Astrocyte of the cerebellum (primary cell): Measurements from ENCODE around the gene DMC1.
"Not testable (repeated sequence)": the region's sequence is repeated elsewhere in the genome, so short reads cannot be mapped to it uniquely, and the experiment has no call there.

Experiments used
- DNase-seq: peaks from one replicate; pipeline ENCODE4 v3.0.0-alpha.2; 2011; ENCODE audit warnings: low read depth
- H3K4me3 ChIP-seq: 2 replicates; pipeline ENCODE4 v1.5.1; 2011; ENCODE audit warnings: mild to moderate bottlenecking, low read depth, low read length, moderate library complexity
- in situ Hi-C: cut with HindIII; loops from 2 replicates; pipeline ENCODE4 v1.10.0; 2017; ENCODE audit warnings: low sequenced_read_pairs
- TF ChIP-seq, protein P1 (sequence below): IDR thresholded peaks from 2 replicates; pipeline ENCODE4 v1.5.1; 2012; ENCODE audit warnings: low read length, low read depth, moderate library complexity, mild to moderate bottlenecking; ENCODE audit errors: missing control alignments

The DMC1 gene, protein sequence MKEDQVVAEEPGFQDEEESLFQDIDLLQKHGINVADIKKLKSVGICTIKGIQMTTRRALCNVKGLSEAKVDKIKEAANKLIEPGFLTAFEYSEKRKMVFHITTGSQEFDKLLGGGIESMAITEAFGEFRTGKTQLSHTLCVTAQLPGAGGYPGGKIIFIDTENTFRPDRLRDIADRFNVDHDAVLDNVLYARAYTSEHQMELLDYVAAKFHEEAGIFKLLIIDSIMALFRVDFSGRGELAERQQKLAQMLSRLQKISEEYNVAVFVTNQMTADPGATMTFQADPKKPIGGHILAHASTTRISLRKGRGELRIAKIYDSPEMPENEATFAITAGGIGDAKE

DNA sequence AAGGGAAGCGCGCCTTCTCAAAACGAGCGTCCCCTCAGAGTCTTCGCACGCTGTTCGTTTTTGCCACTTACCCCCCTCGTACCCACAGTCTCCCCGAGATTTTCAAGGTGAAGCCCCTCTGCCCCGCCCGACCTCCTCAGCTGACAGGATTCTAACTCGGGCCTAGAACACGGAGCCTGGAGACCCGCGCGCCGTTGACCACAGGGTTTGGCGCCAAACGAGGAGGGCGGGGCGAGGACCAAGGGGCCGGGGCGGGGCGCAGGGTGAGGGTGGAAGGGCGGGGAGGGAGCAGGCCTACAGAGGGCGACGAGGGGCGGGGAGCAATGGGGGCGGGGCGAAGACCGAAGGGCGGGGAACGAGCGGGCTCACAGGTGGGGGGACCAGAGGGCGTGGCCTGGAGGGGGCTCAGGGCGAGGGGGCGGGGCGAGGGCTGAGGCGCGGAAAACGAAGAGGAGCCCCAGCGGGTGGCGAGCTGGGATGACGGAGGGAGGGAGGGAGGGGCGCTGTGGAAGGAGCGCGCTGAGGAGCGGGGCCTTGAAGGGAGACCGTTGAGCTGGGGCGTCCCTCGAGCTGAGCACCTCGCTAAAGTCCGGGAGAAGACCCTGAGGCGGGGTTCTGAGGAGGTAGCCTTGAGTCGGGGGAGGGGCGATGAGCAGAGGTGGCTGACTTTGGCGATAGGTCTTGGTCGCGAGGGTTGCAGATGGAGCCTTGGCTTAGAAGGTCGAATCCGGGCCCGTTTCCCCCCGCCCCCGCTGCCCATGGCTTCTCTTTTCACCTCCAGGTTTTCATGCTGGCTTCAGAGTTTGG is at the start of gene DMC1:
Gene DMC1 (minus strand): TSS at position 212 of the 807 bp plus-strand sequence. CDS start 1,927 bp downstream, outside the sequence.
- TF ChIP-seq, protein P1, sequence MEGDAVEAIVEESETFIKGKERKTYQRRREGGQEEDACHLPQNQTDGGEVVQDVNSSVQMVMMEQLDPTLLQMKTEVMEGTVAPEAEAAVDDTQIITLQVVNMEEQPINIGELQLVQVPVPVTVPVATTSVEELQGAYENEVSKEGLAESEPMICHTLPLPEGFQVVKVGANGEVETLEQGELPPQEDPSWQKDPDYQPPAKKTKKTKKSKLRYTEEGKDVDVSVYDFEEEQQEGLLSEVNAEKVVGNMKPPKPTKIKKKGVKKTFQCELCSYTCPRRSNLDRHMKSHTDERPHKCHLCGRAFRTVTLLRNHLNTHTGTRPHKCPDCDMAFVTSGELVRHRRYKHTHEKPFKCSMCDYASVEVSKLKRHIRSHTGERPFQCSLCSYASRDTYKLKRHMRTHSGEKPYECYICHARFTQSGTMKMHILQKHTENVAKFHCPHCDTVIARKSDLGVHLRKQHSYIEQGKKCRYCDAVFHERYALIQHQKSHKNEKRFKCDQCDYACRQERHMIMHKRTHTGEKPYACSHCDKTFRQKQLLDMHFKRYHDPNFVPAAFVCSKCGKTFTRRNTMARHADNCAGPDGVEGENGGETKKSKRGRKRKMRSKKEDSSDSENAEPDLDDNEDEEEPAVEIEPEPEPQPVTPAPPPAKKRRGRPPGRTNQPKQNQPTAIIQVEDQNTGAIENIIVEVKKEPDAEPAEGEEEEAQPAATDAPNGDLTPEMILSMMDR: no peak
- in situ Hi-C loops: no loop called here
- peak; percentile 70 for DNase-seq
- peak within 1 kb of the TSS; percentile 54 for H3K4me3 ChIP-seq

DNA sequence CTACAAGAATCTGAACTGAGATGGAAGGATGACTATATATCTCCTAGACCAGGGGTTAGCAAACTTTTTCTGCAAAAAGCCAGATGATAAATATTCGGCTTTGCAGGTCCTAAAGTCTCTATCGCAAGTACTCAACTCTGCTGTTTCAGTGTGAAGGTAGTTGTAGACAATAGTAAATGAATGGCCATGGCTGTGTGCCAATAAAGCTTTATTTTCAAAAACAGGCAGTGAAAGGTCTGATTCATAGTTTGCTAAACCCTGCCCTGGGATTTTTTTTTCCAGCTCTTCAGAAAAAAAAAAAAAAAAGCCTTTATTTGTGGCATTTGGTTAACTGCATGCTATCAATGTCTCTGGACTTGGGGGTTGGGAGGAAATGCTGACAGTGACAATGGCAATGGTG is 48.7 kb upstream of the DMC1 start:
- in situ Hi-C loops: no loop called here

DNA sequence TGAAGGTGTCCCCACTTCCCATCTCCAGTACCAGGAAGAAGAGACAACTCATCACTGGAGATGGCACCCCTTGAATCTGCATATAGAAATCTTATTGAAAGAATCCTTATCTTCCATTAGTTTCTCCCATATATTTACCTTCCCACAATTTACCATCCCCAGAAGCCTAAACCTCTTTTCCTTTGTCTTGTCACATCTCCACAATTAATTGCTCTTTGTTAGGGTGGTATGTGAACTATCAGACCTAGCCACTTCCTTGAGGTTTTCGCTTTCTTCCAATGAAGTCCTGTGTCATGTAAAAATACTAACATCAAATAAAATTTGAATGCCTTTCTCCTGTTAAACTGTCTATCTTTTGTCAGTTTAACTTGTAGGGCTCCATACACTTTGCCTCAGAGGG is 48.3 kb upstream of the DMC1 start:
- no peak overlapping the region for H3K4me3 ChIP-seq
- TF ChIP-seq, protein P1: no peak
- in situ Hi-C loops: no loop called here
- no peak for DNase-seq

More for the DNA sequence above, 48.7 kb upstream of the DMC1 start:
- H3K4me3 ChIP-seq: no peak overlapping the region
- TF ChIP-seq, protein P1: no peak
- no peak for DNase-seq

DNA sequence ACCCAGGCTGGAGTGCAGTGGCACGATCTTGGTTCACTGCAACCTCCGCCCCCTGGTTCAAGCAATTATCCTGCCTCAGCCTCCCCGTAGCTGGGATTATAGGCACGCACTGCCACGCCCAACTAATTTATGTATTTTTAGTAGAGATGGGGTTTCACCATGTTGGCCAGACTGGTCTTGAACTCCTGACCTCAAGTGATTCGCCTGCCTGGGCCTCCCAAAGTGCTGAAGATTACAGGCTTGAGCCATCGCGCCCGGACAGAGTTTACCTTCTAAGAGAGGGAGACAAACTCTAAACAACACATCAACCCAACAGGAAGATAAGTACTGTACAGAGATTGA is 45.1 kb upstream of the DMC1 start:
- in situ Hi-C loops, DNase-seq, H3K4me3 ChIP-seq: not testable (repeated sequence)

DNA sequence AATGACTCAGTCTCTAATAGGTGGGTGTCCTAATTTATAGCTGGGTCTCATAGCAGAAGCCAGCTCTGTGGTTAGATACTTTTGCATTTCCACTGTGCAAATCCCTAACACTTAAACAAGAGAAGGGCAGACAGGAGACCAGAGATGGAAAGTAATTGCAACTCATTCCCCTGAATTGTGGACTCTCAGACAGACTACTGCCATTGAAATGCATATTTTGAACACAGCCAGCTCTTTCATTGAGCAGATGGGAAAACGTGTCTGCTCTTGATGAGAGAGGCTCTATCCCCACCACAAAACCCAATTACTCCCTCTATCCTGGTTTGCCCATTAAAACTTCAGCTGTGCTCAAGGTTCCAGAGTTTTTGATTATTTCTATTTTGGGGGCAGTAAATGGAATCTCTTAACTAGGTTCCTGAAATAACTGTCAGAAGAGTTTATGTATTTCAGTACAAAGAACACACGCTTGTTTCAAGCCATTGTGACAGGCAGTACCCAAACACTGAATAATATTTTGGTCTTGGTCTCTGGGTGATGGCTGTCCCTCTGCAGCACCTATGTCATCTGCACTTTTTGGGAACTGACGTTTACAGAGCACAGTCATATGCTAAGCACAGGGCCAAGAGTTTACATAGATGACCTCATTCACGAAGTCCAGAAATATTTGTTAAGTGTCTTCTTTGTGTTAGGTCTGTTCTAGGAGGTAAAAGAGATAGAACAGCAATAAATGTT is 44.5 kb upstream of the DMC1 start:
- no peak for DNase-seq
- no peak overlapping the region for H3K4me3 ChIP-seq
- TF ChIP-seq, protein P1: no peak
- in situ Hi-C loops: no loop called here

DNA sequence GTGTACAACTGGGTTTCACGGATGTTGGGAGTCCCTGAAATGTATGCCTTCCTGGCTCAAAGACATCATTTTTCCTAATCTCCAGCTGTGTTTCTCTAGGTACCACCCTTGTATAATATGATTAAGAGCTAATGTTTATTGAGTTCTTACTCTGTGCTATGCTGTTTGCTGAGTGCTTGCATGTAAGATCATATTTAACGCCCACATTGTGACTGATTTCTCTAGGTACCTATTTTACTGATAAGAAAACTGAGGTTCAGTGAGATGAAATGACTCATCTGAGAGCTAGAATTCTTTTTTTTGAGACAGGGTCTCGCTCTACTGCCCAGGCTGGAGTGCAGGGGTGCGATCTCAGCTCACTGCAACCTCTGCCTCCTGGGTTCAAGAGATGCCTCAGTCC is 43.6 kb upstream of the DMC1 start:
- TF ChIP-seq, protein P1: no peak
- no peak overlapping the region for H3K4me3 ChIP-seq
- DNase-seq: no peak

More for the DNA sequence above, 43.6 kb upstream of the DMC1 start:
- in situ Hi-C loops: no loop called here
